Lung (tissue), 12 donors: ENCODE data around the gene WASF2. TPM values are rescaled to one million over a fixed set of nuclear protein-coding genes. Genes with fewer than 3 reads are reported as not detected.

Source experiments
- ATAC-seq: fragments of 200-7000 bp; cut with Tn5 transposase; one replicate; pipeline ENCODE4 v1.9.1; 2020; ENCODE audit warnings: moderate number of reproducible peaks; ENCODE audit not compliant: insufficient read depth, low FRiP score
- DNase-seq, 3 donors: peaks; one replicate each; pipeline ENCODE4 v3.0.0-alpha.2; 2013 to 2017
- H3K27ac ChIP-seq, 2 donors: one replicate each; pipeline ENCODE4 v1.5.1; 2013; ENCODE audit warnings: mild to moderate bottlenecking in 2 of 2, moderate library complexity in 2 of 2, control low read depth in 1 of 2, inconsistent platforms in 1 of 2, low read depth in 1 of 2, low read length in 1 of 2
- H3K27me3 ChIP-seq, 3 donors: one replicate each; pipeline ENCODE4 v1.5.1; 2013; ENCODE audit warnings: low read length in 2 of 3; ENCODE audit not compliant: control insufficient read depth in 3 of 3, insufficient read depth in 3 of 3
- H3K36me3 ChIP-seq, 4 donors: one replicate each; pipeline ENCODE4 v1.5.1; 2013; ENCODE audit warnings: low read length in 4 of 4, mild to moderate bottlenecking in 1 of 4, moderate library complexity in 1 of 4; ENCODE audit not compliant: control insufficient read depth in 4 of 4, insufficient read depth in 4 of 4
- H3K4me1 ChIP-seq, 5 donors: one replicate each; pipeline ENCODE4 v1.5.1; 2013; ENCODE audit warnings: low read length in 5 of 5, mild to moderate bottlenecking in 2 of 5, moderate library complexity in 1 of 5; ENCODE audit not compliant: control insufficient read depth in 5 of 5, insufficient read depth in 5 of 5
- H3K4me3 ChIP-seq: one replicate; pipeline ENCODE4 v1.5.1; 2013; ENCODE audit warnings: mild to moderate bottlenecking, control low read depth, moderate library complexity
- H3K9ac ChIP-seq, 2 donors: one replicate each; pipeline ENCODE4 v1.5.1; 2013; ENCODE audit warnings: low read length in 2 of 2, control low read depth in 1 of 2; ENCODE audit not compliant: insufficient read depth in 1 of 2
- H3K9me3 ChIP-seq, 4 donors: one replicate each; pipeline ENCODE4 v1.5.1; 2013; ENCODE audit warnings: low read length in 3 of 4, mild to moderate bottlenecking in 1 of 4, moderate library complexity in 1 of 4; ENCODE audit not compliant: control insufficient read depth in 4 of 4, insufficient read depth in 3 of 4
- CTCF ChIP-seq: IDR thresholded peaks from 2 replicates; pipeline ENCODE4 v1.5.1; 2012; ENCODE audit warnings: mild to moderate bottlenecking; ENCODE audit errors: control extremely low read depth, extremely low read depth
- WGBS, 2 donors: extraction: QIAGEN DNeasy Blood & Tissue Kit; methylation state at CpG; one replicate each; pipeline ENCODE4 v1.1.7; 2013; 5-methylcytosine and 5-hydroxymethylcytosine counted together
- polyA plus RNA-seq, 2 donors: library from polyadenylated mRNA; stranded (reverse); fragments of 200-250 nt; gene quantifications; one replicate each; pipeline ENCODE4 v1.2.1, GENCODE V29; 2013
- total RNA-seq, 2 donors: library from RNA; depleted of rRNA in 1 of 2; stranded (reverse); fragments of >200 nt in 1 of 2; gene quantifications; one replicate each; pipeline ENCODE4 v1.2.1, GENCODE V29; 2014 to 2021
- donor health status: control.
- donor health status: control.
- donor health status: Bipolar disorder and iron deficiency.
- donor health status: healthy.
- donor health status: DM: yes; HTN: yes; CAD: no.

Gene WASF2
- total and polyA plus RNA-seq, 4 donors = 27.3 to 136 (median 49.5) TPM

- no peak for ATAC-seq
- no peak for TF ChIP-seq CTCF
- peaks cover 0 to 13% (median 9%) of the 10 kb centered on the region in 5 donors for H3K4me1 ChIP-seq
- peaks cover 2 to 84% (median 4%) of the 10 kb centered on the region in 4 donors for H3K36me3 ChIP-seq
- no peak overlapping the region for H3K27ac ChIP-seq
- 28 to 61% methylated on average over 63 to 71 of the region's 71 CpGs for whole genome bisulfite sequencing, 2 donors
- no peak overlapping the region for H3K9ac ChIP-seq
- no peak overlapping the region for H3K4me3 ChIP-seq
- H3K27me3 ChIP-seq = peaks cover 0 to 2% (median 0%) of the 10 kb centered on the region in 3 donors
- H3K9me3 ChIP-seq = no peaks in the 10 kb centered on the region
- DNase-seq = no peak
Measured at GRCh38 chr1:27360159-27361043, 129.6 kb downstream of the WASF2 start.

GRCh38 chr1:27359822-27360158, 130.2 kb downstream of the WASF2 start:
- no peak for TF ChIP-seq CTCF
- WGBS, 2 donors = 63 to 75% methylated on average over 9 of the region's 9 CpGs
- no peak for ATAC-seq
- Histone ChIP-seq H3K4me3 (no peak overlapping the region), H3K27me3 (peaks cover 0 to 2% (median 0%) of the 10 kb centered on the region in 3 donors), H3K9ac (no peak overlapping the region), H3K27ac (no peak overlapping the region), H3K4me1 (peaks cover 0 to 9% (median 2%) of the 10 kb centered on the region in 5 donors), H3K9me3 (no peaks in the 10 kb centered on the region), H3K36me3 (peaks cover 4 to 89% (median 5%) of the 10 kb centered on the region in 4 donors)
- no peak for DNase-seq

GRCh38 chr1:27358928-27359313, 131.0 kb downstream of the WASF2 start:
- Histone ChIP-seq H3K9ac (no peak overlapping the region), H3K9me3 (no peaks in the 10 kb centered on the region), H3K36me3 (peaks cover 4 to 82% (median 5%) of the 10 kb centered on the region in 4 donors), H3K4me3 (no peak overlapping the region), H3K4me1 (peaks cover 0 to 4% (median 0%) of the 10 kb centered on the region in 5 donors), H3K27me3 (peaks cover 0 to 2% (median 0%) of the 10 kb centered on the region in 3 donors), H3K27ac (no peak overlapping the region)
- DNase-seq (no peak), ATAC-seq (no peak)
- no peak for TF ChIP-seq CTCF
- WGBS, 2 donors = 96 to 97% methylated on average over 5 of the region's 5 CpGs
